Adrenal gland (tissue), 5 donors: ENCODE results near the gene THTPA.

Experiments used
- POLR2A ChIP-seq, 2 donors: fragments of 450-650 bp; IDR thresholded peaks; one replicate each; pipeline ENCODE4 v1.6.1; 2017; ENCODE audit warnings: antibody characterized with exemption in 2 of 2, mild to moderate bottlenecking in 2 of 2, moderate library complexity in 1 of 2
- TF ChIP-seq, protein P1 (sequence below), 6 experiments: fragments of 450-650 bp in 4 of 6; fragments of 200-600 bp in 2 of 6; sonication (generic) in 1 of 6; IDR thresholded peaks; 1 replicate in 5 of 6; 2 replicates in 1 of 6; pipeline versions ENCODE4 v1.5.1 to v1.8.0; 2016 to 2021; ENCODE audit warnings: antibody characterized with exemption in 6 of 6, mild to moderate bottlenecking in 2 of 6, moderate library complexity in 1 of 6
- donor health status: DM: no; HTN: no; CAD: no.

DNA sequence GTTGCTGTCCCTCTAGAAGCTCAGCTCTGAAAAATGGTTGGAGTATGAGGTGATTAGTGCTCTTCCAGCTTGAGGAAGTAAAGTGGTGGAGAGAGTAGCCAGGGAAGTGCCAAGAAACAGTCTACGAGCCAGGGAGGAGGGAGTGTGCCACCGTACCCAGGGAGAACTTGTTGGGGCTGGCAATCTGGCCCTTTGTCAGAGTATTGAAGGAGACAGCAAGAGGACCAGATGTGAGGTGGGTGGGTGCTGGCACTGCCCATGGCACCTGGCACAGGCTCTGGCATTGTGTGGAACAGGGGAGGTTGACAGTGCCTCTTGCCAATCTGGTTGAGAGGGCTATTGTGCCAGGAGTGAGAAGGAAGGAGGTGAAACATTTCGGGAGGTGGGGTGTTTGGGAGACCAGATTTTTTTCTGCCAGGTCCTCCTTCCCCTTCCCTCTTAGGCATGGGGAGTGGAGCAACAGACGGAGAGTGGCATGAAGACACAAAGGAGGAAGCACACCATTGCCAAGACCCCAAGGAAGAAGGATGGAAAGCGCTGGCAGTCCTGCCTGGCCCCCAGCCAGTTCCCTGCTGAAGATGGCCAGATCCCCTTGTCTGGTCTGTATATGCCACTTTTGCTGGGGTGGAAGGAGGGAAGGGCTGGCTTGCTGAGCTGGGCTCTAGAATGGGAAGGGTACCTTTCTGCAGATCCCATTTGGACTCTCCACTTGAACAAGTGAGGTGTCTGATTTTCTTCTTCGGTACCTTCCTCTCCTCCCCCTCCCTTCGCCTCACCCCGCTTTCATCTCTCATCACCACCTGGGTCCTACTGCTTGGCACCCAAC, 42.0 kb upstream of the THTPA start:
- TF ChIP-seq, protein P1, sequence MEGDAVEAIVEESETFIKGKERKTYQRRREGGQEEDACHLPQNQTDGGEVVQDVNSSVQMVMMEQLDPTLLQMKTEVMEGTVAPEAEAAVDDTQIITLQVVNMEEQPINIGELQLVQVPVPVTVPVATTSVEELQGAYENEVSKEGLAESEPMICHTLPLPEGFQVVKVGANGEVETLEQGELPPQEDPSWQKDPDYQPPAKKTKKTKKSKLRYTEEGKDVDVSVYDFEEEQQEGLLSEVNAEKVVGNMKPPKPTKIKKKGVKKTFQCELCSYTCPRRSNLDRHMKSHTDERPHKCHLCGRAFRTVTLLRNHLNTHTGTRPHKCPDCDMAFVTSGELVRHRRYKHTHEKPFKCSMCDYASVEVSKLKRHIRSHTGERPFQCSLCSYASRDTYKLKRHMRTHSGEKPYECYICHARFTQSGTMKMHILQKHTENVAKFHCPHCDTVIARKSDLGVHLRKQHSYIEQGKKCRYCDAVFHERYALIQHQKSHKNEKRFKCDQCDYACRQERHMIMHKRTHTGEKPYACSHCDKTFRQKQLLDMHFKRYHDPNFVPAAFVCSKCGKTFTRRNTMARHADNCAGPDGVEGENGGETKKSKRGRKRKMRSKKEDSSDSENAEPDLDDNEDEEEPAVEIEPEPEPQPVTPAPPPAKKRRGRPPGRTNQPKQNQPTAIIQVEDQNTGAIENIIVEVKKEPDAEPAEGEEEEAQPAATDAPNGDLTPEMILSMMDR (IDR thresholded peaks at IDR 0.05) = no peak
- TF ChIP-seq POLR2A (IDR thresholded peaks at IDR 0.05) = no peak
